HL-60 (cell line): ENCODE data around the gene HDAC9.

ENCODE experiments used
- DNase-seq, 2 experiments: peaks; one replicate each; pipeline ENCODE4 v3.0.0-alpha.2; 2010 to 2020; ENCODE audit warnings: low read depth in 1 of 2, low spot score in 1 of 2
- H3K27ac ChIP-seq: fragments of 250-450 bp; sonication (Bioruptor Pico); replicated peaks from 2 replicates; pipeline ENCODE4 v1.5.1; 2020; ENCODE audit warnings: mild to moderate bottlenecking, moderate library complexity
- H3K27me3 ChIP-seq: fragments of 250-450 bp; sonication (Bioruptor Pico); 2 replicates; pipeline ENCODE4 v1.5.1; 2021; ENCODE audit warnings: mild to moderate bottlenecking, moderate library complexity; ENCODE audit not compliant: insufficient read depth, poor library complexity, severe bottlenecking
- H3K4me3 ChIP-seq: replicated peaks from 2 replicates; pipeline ENCODE4 v1.5.1; 2011; ENCODE audit warnings: mild to moderate bottlenecking, control low read depth, low read length; ENCODE audit not compliant: insufficient read depth
- GABPA ChIP-seq: IDR thresholded peaks from 2 replicates; pipeline ENCODE4 v1.6.1; 2012; ENCODE audit warnings: low read depth
- POLR2AphosphoS5 ChIP-seq: IDR thresholded peaks from 2 replicates; pipeline ENCODE4 v1.6.1; 2012; ENCODE audit warnings: low read depth
- SPI1 ChIP-seq: IDR thresholded peaks from 2 replicates; pipeline ENCODE4 v1.6.1; 2012; ENCODE audit warnings: low read depth, mild to moderate bottlenecking, borderline replicate concordance
- TF ChIP-seq, protein P1 (sequence below): IDR thresholded peaks from one replicate; pipeline ENCODE4 v1.5.1; 2011; ENCODE audit warnings: low read length, control low read depth, inconsistent platforms; ENCODE audit not compliant: insufficient read depth
- TF ChIP-seq, protein P2 (sequence below): IDR thresholded peaks from 2 replicates; pipeline ENCODE4 v1.6.1; 2012; ENCODE audit warnings: low read depth; ENCODE audit not compliant: insufficient replicate concordance

HDAC9 gene

DNA sequence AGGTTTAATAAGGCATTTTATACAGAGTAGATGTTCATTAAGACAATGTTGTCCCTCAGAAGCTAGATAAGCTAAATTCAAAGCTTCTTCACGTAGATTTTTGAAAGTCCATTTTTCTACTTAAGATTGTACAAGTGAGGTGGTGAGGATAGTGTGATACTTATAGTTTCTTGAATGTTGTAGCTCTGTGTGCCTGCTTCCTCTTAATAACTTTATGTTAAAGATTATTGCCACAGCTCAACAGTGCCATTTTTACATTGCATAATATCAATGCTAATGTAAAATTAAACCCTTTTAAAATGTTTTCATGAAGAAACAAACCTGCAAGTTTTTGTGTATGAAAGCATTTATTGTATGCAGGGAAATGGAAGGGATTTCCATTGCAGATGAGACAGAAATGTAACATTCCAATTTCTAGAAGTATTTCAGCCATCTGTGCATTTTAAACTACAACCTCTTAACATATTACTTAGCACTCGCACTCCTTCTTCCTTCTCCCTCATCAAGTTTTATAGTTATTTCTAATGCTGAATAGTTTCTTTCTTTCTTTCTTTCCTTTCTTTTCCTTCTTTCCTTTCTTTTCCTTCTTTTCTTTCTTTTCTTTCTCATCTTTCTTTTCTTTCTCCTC is 409.9 kb downstream of the HDAC9 start:
- H3K27me3 ChIP-seq = no peaks in the 10 kb centered on the region
- TF ChIP-seq SPI1 (no peak), GABPA (no peak)
- TF ChIP-seq, protein P1, sequence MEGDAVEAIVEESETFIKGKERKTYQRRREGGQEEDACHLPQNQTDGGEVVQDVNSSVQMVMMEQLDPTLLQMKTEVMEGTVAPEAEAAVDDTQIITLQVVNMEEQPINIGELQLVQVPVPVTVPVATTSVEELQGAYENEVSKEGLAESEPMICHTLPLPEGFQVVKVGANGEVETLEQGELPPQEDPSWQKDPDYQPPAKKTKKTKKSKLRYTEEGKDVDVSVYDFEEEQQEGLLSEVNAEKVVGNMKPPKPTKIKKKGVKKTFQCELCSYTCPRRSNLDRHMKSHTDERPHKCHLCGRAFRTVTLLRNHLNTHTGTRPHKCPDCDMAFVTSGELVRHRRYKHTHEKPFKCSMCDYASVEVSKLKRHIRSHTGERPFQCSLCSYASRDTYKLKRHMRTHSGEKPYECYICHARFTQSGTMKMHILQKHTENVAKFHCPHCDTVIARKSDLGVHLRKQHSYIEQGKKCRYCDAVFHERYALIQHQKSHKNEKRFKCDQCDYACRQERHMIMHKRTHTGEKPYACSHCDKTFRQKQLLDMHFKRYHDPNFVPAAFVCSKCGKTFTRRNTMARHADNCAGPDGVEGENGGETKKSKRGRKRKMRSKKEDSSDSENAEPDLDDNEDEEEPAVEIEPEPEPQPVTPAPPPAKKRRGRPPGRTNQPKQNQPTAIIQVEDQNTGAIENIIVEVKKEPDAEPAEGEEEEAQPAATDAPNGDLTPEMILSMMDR = no peak
- TF ChIP-seq, protein P2, sequence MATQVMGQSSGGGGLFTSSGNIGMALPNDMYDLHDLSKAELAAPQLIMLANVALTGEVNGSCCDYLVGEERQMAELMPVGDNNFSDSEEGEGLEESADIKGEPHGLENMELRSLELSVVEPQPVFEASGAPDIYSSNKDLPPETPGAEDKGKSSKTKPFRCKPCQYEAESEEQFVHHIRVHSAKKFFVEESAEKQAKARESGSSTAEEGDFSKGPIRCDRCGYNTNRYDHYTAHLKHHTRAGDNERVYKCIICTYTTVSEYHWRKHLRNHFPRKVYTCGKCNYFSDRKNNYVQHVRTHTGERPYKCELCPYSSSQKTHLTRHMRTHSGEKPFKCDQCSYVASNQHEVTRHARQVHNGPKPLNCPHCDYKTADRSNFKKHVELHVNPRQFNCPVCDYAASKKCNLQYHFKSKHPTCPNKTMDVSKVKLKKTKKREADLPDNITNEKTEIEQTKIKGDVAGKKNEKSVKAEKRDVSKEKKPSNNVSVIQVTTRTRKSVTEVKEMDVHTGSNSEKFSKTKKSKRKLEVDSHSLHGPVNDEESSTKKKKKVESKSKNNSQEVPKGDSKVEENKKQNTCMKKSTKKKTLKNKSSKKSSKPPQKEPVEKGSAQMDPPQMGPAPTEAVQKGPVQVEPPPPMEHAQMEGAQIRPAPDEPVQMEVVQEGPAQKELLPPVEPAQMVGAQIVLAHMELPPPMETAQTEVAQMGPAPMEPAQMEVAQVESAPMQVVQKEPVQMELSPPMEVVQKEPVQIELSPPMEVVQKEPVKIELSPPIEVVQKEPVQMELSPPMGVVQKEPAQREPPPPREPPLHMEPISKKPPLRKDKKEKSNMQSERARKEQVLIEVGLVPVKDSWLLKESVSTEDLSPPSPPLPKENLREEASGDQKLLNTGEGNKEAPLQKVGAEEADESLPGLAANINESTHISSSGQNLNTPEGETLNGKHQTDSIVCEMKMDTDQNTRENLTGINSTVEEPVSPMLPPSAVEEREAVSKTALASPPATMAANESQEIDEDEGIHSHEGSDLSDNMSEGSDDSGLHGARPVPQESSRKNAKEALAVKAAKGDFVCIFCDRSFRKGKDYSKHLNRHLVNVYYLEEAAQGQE = no peak
- no peak overlapping the region for H3K4me3 ChIP-seq
- no peak for DNase-seq
- H3K27ac ChIP-seq = no peak overlapping the region

DNA sequence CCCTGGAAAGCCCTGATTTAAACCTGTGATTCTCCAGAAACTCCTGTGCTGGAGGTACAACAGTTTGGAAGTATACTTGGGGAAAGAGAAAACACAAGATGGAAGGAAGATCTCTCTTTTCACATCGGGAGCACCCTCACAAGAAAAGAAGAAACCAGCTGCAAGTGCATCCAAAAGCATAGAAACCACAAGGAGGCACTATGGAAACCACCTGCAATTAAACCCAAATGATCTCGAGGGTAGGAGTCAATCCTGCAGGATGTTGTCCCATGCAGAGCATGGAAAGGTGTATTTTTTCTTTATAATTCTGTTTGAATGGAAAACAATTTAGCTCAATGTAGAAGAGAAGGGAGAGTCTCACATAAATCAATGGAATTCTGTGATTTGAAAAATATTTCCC is 411.4 kb downstream of the HDAC9 start:
- TF ChIP-seq, protein P1 = no peak
- no peak for TF ChIP-seq POLR2AphosphoS5
- no peak for TF ChIP-seq GABPA
- TF ChIP-seq, protein P2 = no peak
- no peak for TF ChIP-seq SPI1
- Histone ChIP-seq H3K27ac (no peak overlapping the region), H3K27me3 (no peaks in the 10 kb centered on the region), H3K4me3 (no peak overlapping the region)
- DNase-seq = no peak

DNA sequence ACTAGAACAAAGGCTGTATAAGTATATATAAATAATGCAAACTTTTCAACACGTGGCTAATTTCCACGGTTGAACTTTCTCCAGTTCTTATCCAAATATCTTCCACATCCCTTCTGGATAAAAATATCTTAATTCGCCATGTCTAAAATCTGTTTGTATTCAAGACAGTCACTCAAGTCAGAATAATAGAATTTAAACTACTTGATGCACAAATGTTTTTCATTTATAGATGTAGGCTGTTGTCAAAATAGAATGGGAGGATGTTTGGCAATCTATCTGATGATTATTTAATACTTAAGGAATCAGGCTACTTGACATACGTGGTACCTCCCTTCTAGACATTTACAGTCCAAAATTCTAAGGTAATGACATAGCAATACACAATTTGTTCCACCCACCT is 417.6 kb downstream of the HDAC9 start:
- TF ChIP-seq, protein P2 = no peak
- TF ChIP-seq, protein P1 = no peak
- TF ChIP-seq SPI1 = no peak
- no peak for TF ChIP-seq POLR2AphosphoS5
- no peak for TF ChIP-seq GABPA
- no peak for DNase-seq
- Histone ChIP-seq H3K27ac (no peak overlapping the region), H3K27me3 (no peaks in the 10 kb centered on the region), H3K4me3 (no peak overlapping the region)
